MM.1S (cell line): ENCODE data around the gene CST8.

ENCODE experiments used
- EZH2 ChIP-seq: fragments of 300-600 bp; sonication (generic); optimal IDR thresholded peaks from 2 replicates; pipeline ENCODE3; 2017; ENCODE audit warnings: low read depth, mild to moderate bottlenecking, antibody characterized with exemption, low read length, mixed read lengths
- EZH2phosphoT487 ChIP-seq: fragments of 300-600 bp; sonication (generic); IDR thresholded peaks from 2 replicates; pipeline ENCODE4 v1.6.1; 2018; ENCODE audit warnings: antibody characterized with exemption, low read length
- TF ChIP-seq, protein P1 (sequence below): fragments of 300-600 bp; sonication (generic); IDR thresholded peaks from 2 replicates; pipeline ENCODE4 v1.5.1; 2016; ENCODE audit warnings: antibody characterized with exemption, low read length, mixed read lengths

DNA sequence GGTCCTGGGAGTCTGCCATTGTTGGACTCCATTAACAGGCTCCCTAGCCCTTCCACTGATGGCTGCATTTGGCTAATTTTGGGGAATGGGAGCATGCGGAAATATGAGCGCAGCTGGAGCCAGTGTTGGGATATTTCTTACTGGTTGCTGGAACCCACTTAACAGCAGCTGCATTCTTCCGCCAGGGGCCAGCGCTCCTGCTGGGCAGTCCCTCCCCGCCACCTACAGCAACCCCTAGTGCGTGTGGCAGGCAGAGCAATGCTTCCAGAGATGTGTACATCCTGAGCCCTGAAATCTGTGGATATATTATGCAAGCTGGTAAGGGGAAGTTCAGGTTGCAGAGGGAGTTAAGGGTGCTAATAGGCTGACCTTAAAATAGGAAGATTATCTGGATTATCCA lies 16.4 kb downstream of the CST8 start:
- TF ChIP-seq, protein P1, sequence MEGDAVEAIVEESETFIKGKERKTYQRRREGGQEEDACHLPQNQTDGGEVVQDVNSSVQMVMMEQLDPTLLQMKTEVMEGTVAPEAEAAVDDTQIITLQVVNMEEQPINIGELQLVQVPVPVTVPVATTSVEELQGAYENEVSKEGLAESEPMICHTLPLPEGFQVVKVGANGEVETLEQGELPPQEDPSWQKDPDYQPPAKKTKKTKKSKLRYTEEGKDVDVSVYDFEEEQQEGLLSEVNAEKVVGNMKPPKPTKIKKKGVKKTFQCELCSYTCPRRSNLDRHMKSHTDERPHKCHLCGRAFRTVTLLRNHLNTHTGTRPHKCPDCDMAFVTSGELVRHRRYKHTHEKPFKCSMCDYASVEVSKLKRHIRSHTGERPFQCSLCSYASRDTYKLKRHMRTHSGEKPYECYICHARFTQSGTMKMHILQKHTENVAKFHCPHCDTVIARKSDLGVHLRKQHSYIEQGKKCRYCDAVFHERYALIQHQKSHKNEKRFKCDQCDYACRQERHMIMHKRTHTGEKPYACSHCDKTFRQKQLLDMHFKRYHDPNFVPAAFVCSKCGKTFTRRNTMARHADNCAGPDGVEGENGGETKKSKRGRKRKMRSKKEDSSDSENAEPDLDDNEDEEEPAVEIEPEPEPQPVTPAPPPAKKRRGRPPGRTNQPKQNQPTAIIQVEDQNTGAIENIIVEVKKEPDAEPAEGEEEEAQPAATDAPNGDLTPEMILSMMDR: no peak
- TF ChIP-seq EZH2phosphoT487 (no peak), EZH2 (no peak)
